Stimulated activated CD8-positive, alpha-beta memory T cell treated with anti-CD3 and anti-CD28 coated beads, Interleukin-4, amount 100 ng/mL, for 24 hours (primary cell): ENCODE measurements around the gene TBCCD1.
"Not testable (repeated sequence)": the region's sequence is repeated elsewhere in the genome, so short reads cannot be mapped to it uniquely, and the experiment has no call there.

Experiments
- DNase-seq: peaks from one replicate; pipeline ENCODE4 v3.0.0-alpha.2; 2020; ENCODE audit warnings: low read depth

The TBCCD1 gene

GRCh38 chr3:186519021-186519658 lies 48.0 kb downstream of the TBCCD1 start:
- peak; percentile 37 for DNase-seq

DNA sequence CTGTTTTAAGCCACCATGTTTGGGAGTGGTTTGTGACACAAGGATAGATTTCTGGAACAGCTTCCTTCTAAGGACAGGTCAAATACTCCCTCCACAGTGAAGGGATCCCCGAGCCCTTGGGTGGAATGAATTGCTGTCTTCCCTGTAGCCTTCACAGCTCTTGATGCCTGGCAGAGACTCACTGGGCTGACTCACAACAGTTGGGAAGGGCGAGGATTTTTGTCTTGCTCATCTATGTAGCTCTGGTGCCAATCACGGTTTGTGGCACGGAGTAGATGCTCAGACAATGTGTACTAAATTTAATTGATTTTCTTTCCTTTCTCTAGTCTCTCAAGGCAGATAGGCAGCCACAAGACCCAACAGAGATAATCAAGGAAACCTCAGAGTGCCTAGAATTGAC lies 49.9 kb downstream of the TBCCD1 start:
- DNase-seq = no peak

GRCh38 chr3:186516646-186517045 lies 50.5 kb downstream of the TBCCD1 start:
- DNase-seq = no peak

DNA sequence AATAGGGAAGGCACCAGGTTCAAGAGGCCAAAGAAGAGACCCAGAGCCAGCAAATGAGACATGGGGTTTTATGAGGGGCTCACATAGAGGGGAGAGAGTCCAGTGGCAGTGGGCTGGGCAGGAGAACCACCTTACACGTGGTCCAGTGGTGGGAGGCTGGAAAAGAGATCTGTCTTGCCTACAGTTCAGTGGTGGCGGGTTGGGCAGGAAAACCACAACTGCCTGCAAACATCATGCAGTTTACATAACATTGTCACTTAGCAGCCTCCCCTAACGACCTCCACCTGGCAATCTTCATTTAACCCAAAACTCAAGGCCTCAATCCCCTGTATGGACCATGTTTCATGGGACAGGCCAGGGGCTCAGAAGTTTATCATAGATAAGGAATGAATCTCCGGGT lies 52.0 kb downstream of the TBCCD1 start:
- no peak for DNase-seq

GRCh38 chr3:186514296-186515002 lies 52.7 kb downstream of the TBCCD1 start:
- DNase-seq = no peak

DNA sequence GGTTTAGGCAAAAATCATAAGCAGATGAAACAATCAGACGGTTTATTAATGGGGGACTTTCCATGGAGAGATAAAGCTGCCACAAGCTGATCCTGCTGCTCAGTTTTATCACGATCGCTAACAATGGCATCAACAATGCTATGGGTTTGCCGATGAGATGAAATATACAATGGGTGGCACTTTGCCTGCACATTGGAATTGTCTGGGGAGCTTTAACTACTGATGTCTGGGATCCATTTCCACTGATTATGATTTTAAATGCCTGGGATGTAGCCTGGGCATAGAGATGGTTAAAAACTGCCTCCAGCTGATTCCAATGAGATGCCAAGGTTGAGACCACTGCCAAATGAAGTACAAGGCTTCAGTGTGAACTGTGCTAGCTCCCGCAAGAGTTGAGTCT lies 53.8 kb downstream of the TBCCD1 start:
- no peak for DNase-seq

DNA sequence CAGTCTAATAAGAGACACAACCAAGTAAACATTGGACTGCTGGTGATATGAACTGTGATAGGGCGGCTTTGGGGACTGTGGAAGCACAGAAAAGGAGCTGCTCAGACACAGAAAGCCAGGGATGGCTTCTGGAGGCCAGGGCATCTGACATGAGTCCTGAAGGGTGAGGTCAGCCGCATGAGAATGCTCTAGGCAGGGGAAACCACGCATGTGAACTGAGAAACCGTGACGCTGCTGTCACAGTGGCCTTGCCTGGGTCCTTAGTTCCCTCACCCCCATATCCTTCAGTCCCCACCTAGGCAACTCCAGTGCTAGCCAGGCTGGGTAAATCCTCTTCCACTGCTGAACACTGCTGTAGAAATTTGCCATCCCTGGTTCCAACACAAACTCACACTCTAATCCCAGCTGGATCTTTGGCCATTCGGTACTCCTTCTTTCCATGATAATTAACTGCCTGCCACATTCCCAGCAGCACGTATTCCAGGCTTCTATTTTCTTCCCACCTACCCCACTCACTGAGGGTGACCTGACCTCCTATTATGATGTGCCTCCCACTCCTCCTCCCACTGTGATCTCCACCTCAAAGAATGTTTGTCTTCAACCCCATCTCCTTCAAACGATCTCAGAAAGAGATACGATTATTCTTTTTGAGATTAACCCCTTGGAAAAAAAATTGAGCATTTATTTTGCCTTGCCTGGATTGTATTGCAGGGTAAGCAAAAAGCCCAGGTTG lies 54.4 kb downstream of the TBCCD1 start:
- DNase-seq = no peak

- no peak for DNase-seq
Observed at GRCh38 chr3:186511702-186512101, 55.4 kb downstream of the TBCCD1 start.

DNA sequence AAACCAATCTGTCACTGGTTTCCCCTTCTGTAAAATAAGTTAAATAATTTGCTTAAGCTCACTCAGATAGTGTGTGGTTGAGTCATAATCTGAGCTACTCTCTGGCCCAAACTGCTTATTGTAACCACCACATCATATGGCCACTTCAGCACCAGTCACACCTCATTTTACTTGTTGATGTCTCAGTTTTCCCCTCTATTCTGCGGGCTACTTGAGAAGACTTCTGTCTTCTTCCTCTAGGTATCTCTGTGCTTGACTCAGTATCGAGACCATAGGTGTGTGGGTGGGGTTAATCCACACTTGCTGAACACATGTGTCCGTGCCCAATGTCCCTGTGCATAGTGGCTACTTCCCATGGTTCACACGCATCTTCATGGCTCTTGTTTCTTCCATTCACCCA lies 55.9 kb downstream of the TBCCD1 start:
- DNase-seq = no peak

GRCh38 chr3:186510374-186511079 lies 56.6 kb downstream of the TBCCD1 start:
- no peak for DNase-seq

DNA sequence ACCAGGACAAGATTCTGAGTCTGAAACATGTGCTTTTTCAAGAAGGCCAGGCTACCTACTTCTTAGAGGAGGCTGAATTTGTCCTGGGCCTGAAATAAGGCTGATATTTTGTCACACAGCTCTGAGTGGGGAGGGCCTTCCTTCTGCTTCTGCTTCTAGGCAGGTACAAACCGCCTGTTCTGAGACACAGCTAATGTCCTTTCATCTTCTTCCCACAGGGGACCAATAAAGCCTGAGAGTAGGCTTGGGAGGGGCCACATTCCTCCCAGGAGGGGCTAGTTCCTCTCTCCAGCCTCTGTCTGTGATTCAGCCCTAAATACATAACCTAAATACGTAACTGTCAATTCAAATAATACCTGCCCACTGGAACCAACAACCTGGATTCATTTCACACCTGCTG lies 57.7 kb downstream of the TBCCD1 start:
- no peak for DNase-seq

- DNase-seq = no peak
Observed at GRCh38 chr3:186506857-186507256, 60.3 kb downstream of the TBCCD1 start.

- DNase-seq = no peak
Observed at GRCh38 chr3:186506191-186506739, 60.9 kb downstream of the TBCCD1 start.

GRCh38 chr3:186502966-186503712 lies 64.0 kb downstream of the TBCCD1 start:
- DNase-seq = no peak

DNA sequence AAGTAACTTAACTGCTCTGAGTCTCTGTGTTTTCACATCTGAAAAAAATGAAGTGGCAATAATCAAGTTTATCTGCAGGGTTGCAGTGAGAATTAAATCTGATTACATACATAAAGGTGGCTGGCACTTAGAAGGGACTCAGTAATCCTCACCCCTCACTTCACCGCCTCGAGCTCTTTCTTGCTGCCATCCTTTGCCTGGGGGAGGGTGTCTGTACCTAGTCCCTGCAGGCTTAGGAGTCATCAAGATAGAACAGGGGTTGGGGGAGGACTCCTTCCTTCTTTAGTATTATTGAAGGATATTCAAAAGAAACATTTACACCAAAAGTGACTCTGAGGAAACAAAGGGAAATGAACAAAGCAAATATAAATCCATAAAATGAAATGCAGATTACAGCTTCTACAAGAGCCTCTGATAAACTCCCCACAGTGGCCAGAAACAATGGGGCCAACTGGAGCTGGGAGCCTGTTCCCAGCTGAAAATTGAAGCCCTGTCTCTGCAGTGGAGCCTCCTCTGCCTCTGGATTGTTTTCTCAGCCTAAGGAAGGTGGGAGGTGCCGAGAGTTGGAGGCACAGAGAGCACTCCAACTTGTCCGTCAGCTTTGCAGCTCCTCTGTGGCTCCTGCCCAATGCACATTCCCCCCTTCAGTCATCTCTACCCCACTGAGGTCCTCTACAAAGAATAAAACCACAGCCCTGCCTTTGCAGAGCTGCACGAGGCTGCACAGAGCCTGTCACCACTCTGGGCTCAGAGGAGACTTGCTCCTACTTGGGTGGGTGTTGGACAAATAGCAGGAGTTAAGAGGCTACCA lies 64.8 kb downstream of the TBCCD1 start:
- no peak for DNase-seq

DNA sequence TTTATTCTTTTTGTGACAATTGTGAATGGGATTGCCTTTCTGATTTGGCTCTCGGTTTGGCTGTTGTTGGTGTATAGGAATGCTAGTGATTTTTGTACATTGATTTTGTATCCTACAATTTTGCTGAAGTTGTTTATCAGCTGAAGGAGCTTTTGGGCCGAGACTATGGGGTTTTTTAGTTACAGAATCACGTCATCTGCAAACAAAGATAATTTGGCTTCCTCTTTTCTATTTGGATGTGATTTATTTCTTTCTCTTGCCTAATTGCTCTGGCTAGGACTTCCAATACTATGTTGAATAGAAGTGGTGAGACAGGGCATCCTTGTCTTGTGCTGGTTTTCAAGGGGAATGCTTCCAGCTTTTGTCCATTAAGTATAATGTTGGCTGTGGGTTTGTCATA lies 67.2 kb downstream of the TBCCD1 start:
- not testable (repeated sequence) for DNase-seq

GRCh38 chr3:186498022-186498421 lies 69.1 kb downstream of the TBCCD1 start:
- not testable (repeated sequence) for DNase-seq

DNA sequence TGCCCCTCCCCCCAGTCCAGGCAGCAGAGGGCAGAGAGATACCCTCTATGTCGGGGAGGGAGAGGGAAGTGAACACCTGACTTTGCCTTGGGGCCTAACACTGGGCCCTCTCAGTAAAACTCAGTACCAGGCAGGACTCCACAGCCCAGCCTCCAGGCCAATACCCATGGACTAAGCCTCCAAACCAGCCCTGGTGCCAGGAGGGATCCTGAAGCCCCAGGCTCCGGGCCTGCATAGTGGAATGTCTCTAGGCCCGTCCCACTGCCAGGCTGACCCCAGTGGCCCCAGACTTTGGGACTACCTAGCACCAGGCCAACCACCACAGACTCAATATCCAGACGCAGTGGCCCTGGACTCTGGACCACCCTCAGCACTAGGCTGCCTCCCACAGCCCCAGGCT lies 69.5 kb downstream of the TBCCD1 start:
- DNase-seq = no peak

- DNase-seq = no peak
Observed at GRCh38 chr3:186496635-186497034, 70.5 kb downstream of the TBCCD1 start.
